ENCODE results near the gene RPS15.
A peak's percentile ranks its signal among the peaks of the same experiment; 100 is the strongest.
"Not testable (repeated sequence)": the region's sequence is repeated elsewhere in the genome, so short reads cannot be mapped to it uniquely, and the experiment has no call there.

RPS15 gene

GRCh38 chr19:1471010-1471514 is 32.9 kb downstream of the RPS15 start:
- no peak for DNase-seq

GRCh38 chr19:1471515-1472160 is 33.4 kb downstream of the RPS15 start:
- DNase-seq = no peak

GRCh38 chr19:1472231-1473084 is 34.3 kb downstream of the RPS15 start:
- DNase-seq = no peak

GRCh38 chr19:1473085-1473851 is 35.1 kb downstream of the RPS15 start:
- no peak for DNase-seq

GRCh38 chr19:1474011-1474764 is 36.0 kb downstream of the RPS15 start:
- DNase-seq = no peak

GRCh38 chr19:1474765-1475351 is 36.7 kb downstream of the RPS15 start:
- DNase-seq = no peak

GRCh38 chr19:1475751-1476437 is 37.7 kb downstream of the RPS15 start:
- DNase-seq = no peak

- DNase-seq = not testable (repeated sequence)
These were observed 38.9 kb downstream of the RPS15 start for GRCh38 chr19:1477056-1477455.

GRCh38 chr19:1478934-1479707 is 40.9 kb downstream of the RPS15 start, which contains the start of gene C19orf25:
TSS of gene C19orf25 (minus strand) at chr19:1479215. CDS start at chr19:1478903, 312 bp downstream.
- DNase-seq = peak; percentile 62

GRCh38 chr19:1481224-1481892 is 43.2 kb downstream of the RPS15 start:
- no peak for DNase-seq

- no peak for DNase-seq
These were observed 43.7 kb downstream of the RPS15 start for GRCh38 chr19:1481893-1482360.

- DNase-seq = no peak
These were observed 44.4 kb downstream of the RPS15 start for GRCh38 chr19:1482361-1483130.

GRCh38 chr19:1483131-1483978 is 45.2 kb downstream of the RPS15 start:
- DNase-seq = no peak

- DNase-seq = no peak
These were observed 45.8 kb downstream of the RPS15 start for GRCh38 chr19:1483979-1484428.

- DNase-seq = no peak
These were observed 48.8 kb downstream of the RPS15 start for GRCh38 chr19:1486720-1487575.

GRCh38 chr19:1487576-1488281 is 49.5 kb downstream of the RPS15 start:
- no peak for DNase-seq

GRCh38 chr19:1488282-1488601 is 50.0 kb downstream of the RPS15 start:
- no peak for DNase-seq
